GM19239 (cell line): ENCODE measurements around the gene CSNK2A1.
"Not testable (repeated sequence)": the region's sequence is repeated elsewhere in the genome, so short reads cannot be mapped to it uniquely, and the experiment has no call there.

Experiments used
- DNase-seq: peaks from one replicate; pipeline ENCODE4 v3.0.0; 2011; ENCODE audit warnings: low spot score; ENCODE audit not compliant: insufficient read length
- FAIRE-seq: peaks from 2 replicates; lab custom pipeline; 2011; peaks lifted over from hg19 to GRCh38; lab: Jason Lieb, UNC

CSNK2A1 gene

DNA sequence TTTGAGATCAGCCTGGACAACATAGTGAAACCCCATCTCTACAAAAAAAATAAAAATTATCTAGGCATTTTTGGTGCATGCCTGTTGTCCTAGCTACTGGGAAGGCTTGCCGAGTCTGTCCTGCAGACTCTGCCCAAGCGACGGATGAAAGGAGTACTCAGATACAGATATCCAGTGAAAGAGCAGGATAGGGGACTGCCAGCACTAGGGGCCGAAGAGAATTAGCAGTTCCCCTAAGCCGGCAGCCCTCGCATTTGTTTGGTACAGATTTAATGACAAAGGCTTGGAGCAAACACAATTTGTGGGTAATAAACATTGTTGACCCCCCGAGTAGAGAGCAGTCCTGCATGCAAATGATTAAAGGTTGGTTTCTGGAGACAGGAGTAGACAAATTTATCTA, 75.8 kb downstream of the CSNK2A1 start:
- FAIRE-seq: no peak
- DNase-seq: no peak

DNA sequence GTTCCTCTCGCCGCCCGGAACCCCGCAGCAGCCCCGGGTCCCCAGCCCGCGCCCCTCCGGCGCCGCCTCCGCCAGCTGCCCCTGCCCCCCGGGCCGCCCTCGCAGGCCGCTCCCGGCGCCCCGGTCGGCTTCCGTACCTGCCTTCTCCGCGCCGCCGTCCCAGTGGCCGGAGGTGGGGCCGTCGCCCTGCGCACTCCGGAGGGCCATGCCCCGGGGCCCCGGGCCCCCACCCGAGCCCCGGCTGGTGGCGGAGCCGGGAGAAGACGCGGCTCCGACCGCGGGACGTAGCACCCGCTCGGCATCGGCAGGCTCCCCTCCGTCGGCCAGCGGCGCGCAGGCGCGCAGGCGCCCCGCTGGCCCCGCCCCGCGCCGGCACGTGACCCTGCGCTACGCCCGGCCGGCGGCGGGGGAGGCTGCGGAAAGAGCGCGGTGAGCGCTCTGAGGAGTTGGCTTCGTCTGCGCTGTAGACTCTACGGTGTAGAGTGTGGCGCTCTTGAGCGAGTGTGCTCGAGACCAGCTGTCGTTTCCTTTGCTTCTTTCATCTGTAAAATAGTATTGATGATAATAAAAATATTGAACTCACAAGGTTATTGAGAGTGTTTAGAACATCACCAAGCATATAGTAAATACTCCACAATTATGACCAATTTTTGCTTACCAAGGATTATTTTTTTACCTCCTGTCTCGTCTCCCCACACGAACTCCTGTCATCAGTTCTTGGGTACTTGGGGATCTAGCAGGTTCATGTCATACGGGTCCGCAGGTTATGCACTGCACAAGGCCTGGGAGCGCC, 81.2 kb downstream of the CSNK2A1 start, which contains the start of gene TBC1D20:
TBC1D20 (minus strand) TSS at position 335 of the 793 bp plus-strand sequence; CDS start at position 207, 128 bp downstream.
- peak; percentile 92 for FAIRE-seq
- peak; percentile 92 for DNase-seq

DNA sequence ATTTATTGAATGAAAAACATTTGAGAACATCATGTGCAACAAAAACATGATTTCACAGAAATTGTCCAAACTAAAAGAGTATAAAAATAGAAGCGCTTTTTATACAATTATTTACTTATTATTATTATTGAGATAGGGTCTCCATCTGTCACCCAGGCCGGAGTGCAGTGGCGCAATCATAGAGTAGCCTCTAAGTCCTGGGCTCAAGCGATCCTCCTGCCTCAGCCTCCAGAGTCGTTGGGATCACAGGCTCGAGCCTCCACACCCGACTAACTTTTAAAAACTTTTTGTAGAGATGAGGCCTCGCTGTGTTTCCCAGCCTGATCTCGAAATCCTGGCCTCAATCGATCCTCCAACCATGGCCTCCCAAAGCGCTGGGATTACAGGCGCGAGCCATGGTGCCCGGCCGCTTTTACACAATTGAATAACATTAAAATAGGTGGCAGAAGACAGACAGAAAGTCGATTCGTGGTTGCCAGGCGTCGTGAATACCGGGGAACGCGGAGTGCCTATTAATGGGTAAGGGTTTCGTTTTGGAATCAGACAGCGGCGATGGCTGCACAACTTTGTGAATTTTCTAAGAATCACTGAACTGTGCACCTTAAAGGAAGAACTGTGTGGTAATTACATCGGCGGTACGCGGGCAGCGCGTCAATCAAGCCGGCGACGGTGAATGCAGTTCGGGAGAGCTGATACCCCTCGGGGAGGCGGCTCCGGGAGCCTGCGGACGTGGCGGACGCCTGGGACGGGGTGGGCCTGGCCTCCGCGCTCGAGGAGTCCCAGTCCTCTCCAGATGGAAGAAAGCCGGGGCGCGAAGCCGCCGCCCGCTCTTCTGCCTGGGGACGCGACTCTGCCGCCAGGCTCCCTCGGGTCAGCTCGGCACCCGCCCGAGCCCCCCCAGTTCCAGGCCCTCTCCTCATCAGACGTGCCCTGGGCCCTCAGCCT, 82.1 kb downstream of the CSNK2A1 start:
- peak; percentile 18 for FAIRE-seq
- peak; percentile 51 for DNase-seq

DNA sequence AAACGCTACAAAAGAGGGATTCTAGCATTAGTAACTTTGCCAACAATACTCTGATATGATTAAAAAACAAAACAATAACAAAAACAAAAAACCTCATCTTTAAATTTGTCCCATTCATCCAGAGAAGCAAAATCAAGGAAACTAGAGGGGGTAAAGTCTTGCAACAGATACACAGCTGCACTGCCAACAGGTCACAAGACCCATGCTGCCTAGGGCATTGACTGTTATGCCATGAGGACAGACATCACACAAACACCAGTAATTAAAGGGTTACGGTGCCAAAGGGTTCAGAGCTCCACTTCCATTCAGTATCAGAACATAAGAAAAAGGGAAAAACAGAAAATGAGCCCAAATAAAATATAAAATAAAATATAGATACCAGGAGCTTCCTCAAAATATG, 82.9 kb downstream of the CSNK2A1 start:
- FAIRE-seq (peak; percentile 26), DNase-seq (no peak)

DNA sequence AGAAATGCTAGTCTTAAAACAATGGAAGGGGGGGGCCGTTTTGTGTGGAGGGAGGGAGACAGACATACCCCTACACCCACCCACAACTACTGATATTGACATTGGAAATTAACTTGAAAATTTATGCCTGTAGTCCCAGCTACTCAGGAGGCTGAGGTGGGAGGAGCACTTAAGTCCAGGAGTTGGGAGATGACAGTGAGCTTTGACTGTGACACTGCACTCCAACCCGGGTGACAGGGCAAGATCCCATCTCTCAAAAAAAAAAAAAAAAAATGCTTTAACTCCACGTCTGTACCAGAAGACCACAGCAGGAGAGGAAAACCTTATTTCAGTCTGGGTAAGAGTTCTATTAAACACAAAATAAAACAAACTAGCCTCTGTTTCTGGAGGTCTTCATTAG, 83.4 kb downstream of the CSNK2A1 start:
- DNase-seq (no peak), FAIRE-seq (no peak)

DNA sequence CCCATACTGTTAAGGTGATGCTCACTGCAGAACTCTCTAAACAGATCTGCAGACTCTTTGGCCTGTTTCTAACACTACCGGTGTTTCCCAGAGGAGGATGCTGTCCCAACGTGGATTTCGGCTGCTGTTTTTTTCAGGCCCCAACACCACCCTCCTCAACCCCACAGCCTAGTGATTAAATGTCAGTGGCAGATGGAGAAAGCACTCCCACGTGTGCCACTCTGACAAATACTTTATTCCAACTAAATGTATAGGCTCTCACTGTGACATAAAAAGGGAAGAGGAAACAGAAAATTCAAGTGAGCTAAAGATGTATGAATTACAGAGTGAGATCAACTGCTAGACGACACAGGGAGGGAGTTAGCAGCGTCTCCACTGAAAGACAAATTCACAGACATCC, 84.8 kb downstream of the CSNK2A1 start:
- no peak for DNase-seq
- no peak for FAIRE-seq

DNA sequence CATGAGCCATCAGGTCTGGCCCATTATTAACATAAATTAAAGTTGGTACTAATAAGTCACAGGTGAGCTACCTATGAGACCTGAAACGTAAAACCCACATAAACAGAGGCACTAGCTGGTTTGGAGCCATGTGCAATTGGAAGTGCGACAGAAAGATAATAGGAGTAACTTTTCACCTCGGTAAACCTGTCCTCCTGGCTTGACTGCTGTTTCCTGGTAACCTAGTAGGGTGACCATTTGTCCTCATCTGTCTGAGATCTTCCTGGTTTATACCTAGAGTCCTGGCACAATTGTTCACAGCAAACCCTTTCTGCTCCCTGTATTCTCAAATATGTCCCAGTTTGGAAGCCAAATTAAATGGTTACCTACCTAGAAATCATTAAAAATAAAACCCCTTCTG, 88.6 kb downstream of the CSNK2A1 start:
- no peak for DNase-seq
- no peak for FAIRE-seq

DNA sequence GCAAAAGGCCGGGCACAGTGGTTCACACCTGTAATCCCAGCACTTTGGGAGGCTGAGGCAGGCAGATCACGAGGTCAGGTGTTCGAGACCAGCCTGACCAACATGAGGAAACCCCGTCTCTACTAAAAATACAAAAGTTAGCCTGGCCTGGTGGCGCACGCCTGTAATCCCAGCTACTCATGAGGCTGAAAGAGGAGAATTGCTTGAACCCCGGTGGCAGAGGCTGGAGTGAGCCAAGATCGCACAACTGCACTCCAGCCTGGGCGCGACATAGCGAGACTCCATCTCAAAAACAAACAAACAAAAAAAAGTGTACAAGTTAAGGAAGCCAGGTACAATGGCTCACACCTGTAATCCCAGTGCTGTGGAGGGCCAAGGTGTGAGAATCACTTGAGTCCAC, 91.6 kb downstream of the CSNK2A1 start:
- FAIRE-seq, DNase-seq: not testable (repeated sequence)

DNA sequence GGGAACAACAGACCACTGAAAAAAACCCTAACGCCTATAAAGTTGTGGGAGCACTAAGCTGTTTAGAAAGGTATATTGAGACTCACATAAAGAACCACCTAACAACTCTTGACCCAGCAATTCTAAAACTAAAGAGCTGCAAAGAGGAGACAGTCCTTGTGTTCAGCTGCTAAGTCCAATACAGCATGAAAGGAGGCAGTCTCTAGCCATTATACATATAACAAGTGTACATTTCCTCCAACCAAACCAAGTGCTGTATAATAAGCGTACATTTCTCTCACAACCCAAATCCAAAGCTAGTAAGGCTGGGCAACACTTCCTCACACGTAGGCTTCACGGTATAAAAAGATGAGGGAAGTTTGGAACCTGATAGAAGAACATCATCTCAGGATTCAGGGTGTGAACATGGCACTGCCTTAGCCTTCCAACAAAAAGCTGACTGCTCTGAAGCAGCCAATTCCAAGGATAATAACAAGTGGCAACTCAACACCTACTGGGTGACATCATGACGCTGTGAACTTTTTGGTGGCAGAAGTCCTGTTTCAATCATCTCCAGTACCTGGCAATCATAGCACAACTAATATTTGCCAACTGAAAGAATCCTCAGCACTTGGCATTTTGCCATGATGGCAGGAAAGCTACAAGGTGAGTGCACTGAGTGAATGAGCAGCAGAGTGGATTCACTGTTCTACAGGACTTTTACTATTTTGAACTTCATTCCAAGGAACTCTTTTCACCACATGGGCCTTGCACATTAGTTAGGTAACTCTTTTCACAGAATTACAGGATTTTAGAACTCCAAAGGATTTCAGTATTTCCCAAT, 97.9 kb downstream of the CSNK2A1 start:
- no peak for DNase-seq
- no peak for FAIRE-seq

DNA sequence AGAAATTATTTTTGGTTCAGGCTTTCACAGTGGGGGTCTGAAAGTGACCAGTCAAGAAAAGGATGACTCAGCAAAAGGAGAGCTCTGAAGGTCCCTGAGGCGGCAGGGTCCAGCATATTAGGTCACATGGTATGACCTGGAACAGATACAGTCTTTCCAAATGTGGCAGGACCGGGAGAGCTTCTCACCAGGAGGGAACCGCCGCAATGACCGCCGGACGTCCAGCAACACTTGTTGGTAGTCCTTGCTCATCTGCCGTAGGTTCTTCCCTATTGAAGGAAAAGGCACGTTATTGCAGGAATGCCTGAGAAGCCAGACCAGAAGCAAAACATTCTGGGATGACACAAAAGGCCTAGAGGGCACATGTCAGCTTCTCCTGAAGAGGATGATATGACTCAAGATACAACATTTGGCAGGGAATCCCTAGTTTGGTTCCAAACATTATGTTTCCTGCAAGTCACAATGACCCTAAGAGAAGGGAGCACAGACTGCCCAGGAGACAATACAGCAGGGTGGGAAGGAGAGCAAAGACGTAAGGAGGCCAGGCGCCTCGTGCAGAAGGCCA, 98.6 kb downstream of the CSNK2A1 start:
- no peak for FAIRE-seq
- DNase-seq: no peak

DNA sequence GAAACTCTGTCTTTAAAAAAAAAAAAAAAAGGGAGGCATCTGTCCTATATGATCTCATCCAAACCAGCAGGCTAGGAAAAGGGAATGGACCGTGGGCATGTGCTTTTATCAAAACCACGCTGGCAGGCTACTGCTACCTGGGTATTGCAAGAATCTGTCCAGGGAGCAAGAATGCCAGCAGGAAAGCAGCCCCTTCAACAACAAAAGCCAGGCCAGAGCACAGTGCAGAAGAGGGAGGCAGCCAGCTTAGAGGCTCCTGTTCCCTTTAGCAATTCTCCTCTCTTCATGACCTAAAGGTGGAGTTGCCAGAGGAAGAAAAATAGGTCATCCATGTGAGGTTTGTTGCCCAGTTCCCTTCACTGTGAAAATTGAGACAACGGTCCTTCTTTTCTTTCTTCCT, 99.5 kb downstream of the CSNK2A1 start:
- DNase-seq: no peak
- no peak for FAIRE-seq

DNA sequence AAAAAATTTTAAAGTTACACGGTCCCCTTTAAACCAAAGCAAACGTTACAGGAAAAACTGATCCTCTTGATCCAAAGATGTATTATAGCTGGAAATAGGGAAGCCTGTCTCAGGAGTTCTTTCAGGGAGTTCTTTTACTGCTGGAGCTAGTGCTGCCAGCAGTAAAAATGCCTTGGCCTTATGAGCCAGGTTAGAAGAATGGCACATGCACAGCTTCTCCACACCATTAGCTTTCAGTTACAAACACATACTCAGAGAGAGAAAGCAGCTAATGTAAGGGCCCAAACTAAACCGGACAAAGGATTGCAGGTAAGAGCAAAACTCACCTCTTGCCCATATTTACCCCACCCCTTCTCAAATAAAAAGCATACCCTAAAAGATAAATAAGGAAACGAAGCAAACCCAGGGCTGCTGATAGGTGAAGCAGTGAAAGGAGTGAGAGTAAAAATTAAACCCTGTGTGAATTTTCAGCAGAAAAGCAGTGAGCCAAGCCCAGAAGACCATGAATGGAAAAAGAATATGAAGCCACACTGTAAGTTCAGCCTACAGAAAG, 100.3 kb downstream of the CSNK2A1 start:
- no peak for FAIRE-seq

DNA sequence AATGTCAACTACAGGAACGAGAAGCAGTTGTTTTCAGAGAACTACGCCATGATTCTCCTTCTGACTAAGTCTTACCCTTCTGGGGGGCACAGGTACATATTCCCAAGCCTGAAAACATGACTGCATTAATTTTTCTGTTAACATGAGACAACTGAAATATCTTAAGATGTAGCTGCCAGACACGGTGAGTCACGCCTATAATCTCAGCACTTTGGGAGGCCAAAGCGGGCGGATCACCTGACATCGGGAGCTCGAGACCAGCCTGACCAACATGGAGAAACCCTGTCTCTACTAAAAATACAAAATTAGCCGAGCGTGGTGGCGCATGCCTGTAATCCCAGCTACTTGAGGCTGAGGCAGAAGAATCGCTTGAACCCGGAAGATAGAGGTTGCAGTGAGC, 103.0 kb downstream of the CSNK2A1 start:
- FAIRE-seq (no peak), DNase-seq (no peak)

More for the DNA sequence above, 100.3 kb downstream of the CSNK2A1 start:
- no peak for DNase-seq

DNA sequence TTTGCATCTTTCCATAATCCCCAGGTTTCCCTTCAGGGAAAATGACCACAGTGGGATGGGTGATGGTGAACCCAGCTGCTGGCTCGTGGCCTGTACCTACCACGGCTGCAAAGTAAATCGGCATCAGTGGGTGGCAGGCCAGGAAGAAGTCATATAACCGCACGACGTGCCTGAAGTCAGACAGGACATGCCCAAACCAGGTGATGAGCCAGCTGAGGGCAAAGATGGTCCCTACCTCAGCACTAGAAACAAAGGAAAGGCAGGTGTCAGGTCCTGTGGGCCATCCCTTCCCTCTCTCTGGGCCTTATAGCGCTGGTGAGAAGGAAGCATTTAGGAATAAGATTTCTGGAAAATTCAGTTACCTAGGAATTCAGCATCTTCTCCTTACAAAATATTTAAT, 103.4 kb downstream of the CSNK2A1 start:
- DNase-seq: no peak
- FAIRE-seq: no peak

DNA sequence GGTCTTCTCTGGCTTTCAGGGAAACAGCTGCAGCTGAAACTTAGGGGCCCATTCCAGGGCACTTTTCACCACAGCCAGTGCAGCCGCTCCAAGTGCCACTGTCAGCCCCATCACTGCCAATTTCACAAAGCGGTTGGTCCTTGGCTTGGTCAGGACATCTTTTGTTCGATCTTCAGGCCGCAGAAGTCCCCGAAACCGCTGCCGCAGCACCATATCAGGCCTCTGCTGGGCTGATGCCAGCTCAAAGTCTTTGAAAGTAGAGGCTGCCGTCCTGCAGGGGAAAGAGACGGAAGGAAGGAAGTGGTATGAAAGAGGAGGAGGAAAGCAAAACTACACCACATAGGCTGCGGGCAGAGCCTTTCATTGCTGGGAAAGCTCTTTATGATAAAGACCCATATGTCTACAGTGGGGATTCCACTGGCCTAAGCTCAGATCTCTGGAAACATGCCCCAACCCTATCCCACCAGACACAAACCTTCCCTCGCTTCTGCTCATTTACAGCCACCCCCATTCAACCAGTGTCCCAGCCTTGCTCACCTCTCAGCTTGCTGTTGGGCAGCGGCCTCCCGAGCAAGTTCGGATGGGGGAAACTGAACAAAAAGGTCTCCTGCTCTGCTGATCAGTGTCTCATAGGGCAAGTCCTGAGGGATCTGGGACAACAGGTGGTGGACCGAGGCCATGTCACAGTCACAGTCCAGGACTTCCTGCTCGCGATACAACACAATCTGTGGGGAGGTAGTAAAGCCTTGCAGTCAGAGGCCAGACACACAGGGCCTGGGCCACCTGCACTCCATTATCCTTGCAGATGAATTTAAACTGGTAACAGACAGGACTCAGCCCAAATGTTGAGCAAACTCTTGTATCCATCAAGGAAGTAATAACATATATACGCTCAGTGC, 104.8 kb downstream of the CSNK2A1 start:
- DNase-seq: no peak
- FAIRE-seq: peak; percentile 94

DNA sequence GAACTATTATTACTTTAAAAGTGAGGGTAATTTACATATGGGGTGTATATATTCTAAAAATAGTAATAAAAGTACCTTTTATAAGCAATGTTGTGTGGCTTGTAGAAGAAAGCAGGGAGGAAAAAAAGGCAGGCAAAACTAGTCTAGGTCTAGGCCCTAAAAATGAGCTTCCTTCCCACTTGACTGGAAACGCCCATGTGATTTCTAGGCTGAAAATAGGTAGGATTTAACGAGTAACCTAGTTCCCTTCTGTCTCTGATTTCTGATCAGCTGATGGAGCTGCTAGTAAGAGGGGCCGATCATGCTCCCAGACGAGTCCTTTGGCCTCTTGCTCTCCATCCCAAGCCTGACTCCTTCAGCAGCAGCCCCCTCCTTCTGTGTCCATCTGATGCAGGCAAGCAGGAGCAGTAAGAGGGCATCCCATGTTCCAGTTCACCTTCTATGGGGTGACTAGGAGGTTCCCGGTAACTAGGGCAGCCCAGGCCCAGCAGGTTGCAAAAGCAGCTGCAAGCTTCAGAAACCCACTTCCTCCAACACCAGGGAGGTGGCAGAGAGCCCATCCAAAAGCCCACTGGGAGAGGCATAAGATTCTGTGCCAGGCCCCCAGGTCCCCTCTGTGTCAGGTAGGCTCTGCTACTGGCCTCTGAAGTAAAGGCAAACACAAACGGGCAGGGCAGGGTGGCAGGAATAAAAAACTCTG, 105.7 kb downstream of the CSNK2A1 start:
- no peak for FAIRE-seq
- DNase-seq: no peak

DNA sequence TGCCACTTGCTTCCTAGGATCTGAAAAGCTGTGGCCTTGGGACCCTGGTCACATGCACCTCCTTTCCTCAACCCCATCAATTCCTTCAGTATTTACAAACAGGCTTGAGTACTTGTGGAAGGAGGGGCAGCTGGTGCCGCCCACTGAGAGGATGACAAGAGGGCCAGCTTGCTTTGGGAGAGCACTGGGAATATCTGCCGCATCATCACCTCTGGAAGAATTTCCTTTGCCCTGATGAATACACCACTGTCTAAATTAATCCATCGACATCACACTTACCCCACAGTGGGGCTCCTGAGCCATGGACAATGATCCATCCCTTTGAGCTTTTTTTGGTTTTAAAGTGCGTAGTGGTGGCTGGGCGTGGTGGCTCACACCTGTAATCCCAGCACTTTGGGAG, 107.1 kb downstream of the CSNK2A1 start:
- FAIRE-seq (no peak), DNase-seq (no peak)

DNA sequence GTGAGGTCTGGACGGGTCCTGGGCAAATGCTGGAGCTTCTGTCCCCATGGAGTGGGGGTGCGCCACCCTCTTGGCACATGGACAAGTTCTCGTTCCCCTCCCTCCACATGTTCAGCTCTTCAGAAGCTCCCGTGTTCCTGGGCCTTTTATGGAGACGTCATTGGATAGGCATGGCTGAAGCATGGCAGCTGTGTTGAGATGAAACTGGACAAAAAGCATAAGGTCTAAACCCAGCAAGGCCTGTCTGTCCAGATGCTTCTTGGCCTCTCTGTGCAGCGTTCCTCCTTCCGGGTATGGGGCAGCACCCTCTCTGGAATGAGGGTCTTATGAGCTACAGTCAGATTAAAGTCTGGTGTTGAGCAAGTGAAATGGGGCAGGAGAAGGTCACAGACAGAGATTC, 108.0 kb downstream of the CSNK2A1 start:
- DNase-seq (no peak), FAIRE-seq (no peak)
